OCI-LY7 (cell line): ENCODE measurements around the gene TMEM258. TPM values are rescaled to one million over a fixed set of nuclear protein-coding genes. Genes with fewer than 3 reads are reported as not detected.

Source experiments
- BruUV-seq: library from RNA; stranded (reverse); fragments of 400-500 nt; replicated peaks from 2 replicates; lab custom pipeline; 2021; lab: Mats Ljungman, UMichigan
- CTCF ChIA-PET: fragments of 300-600 bp; sonication (Branson Sonifier 250); formaldehyde crosslinking; loops from one replicate; lab custom pipeline; 2022; ENCODE audit warnings: antibody characterized with exemption; ENCODE audit not compliant: unreplicated experiment; lab: Charles Lee
- POLR2A ChIA-PET: fragments of 300-600 bp; sonication (Branson Sonifier 250); formaldehyde crosslinking; loops from one replicate; lab custom pipeline; 2022; ENCODE audit warnings: antibody characterized with exemption; lab: Charles Lee
- DNase-seq: peaks from one replicate; pipeline ENCODE4 v3.0.0-alpha.2; 2015; ENCODE audit warnings: low spot score
- H2AFZ ChIP-seq: fragments of 200-600 bp; sonication (generic), shearing (Covaris generic); 2 replicates; pipeline ENCODE4 v1.6.1; 2014; ENCODE audit warnings: mild to moderate bottlenecking, antibody characterized with exemption, low read length, moderate library complexity
- H3K27ac ChIP-seq: fragments of 200-600 bp; sonication (generic); 2 replicates; pipeline ENCODE4 v1.5.1; 2014; ENCODE audit warnings: mixed run types, low read depth, mild to moderate bottlenecking, moderate library complexity, low read length, inconsistent platforms; ENCODE audit not compliant: poor library complexity, severe bottlenecking
- H3K36me3 ChIP-seq: fragments of 200-600 bp; sonication (generic); 2 replicates; pipeline ENCODE4 v1.6.1; 2014; ENCODE audit warnings: mild to moderate bottlenecking, antibody characterized with exemption, low read length, moderate library complexity, mixed read lengths; ENCODE audit not compliant: insufficient read depth
- H3K4me1 ChIP-seq: fragments of 200-600 bp; sonication (generic); 2 replicates; pipeline ENCODE4 v1.5.1; 2014; ENCODE audit warnings: mild to moderate bottlenecking, low read length; ENCODE audit not compliant: insufficient read depth, poor library complexity, severe bottlenecking
- H3K4me2 ChIP-seq: fragments of 200-600 bp; sonication (generic); 2 replicates; pipeline ENCODE4 v1.6.1; 2014; ENCODE audit warnings: mild to moderate bottlenecking, low read length
- H3K4me3 ChIP-seq: fragments of 200-600 bp; sonication (generic); 2 replicates; pipeline ENCODE4 v1.5.1; 2014; ENCODE audit warnings: mild to moderate bottlenecking, low read depth, low read length; ENCODE audit not compliant: poor library complexity, severe bottlenecking
- H3K79me2 ChIP-seq: fragments of 200-600 bp; sonication (generic); 2 replicates; pipeline ENCODE4 v1.6.1; 2016; ENCODE audit warnings: low read depth, mild to moderate bottlenecking, low read length, moderate library complexity, mixed read lengths; ENCODE audit not compliant: insufficient read depth
- H3K9me2 ChIP-seq: fragments of 200-600 bp; sonication (generic); 2 replicates; pipeline ENCODE4 v1.6.1; 2016; ENCODE audit warnings: mild to moderate bottlenecking, low read length, mixed read lengths; ENCODE audit not compliant: insufficient read depth
- H3K9me3 ChIP-seq: fragments of 200-600 bp; sonication (generic); 2 replicates; pipeline ENCODE4 v1.6.1; 2014; ENCODE audit warnings: mild to moderate bottlenecking, mixed run types, low read length, mixed read lengths
- H4K20me1 ChIP-seq: fragments of 200-600 bp; sonication (generic); 2 replicates; pipeline ENCODE4 v1.6.1; 2014; ENCODE audit warnings: mild to moderate bottlenecking, antibody characterized with exemption, low read length, moderate library complexity, mixed read lengths; ENCODE audit not compliant: insufficient read depth
- CTCF ChIP-seq: fragments of 200-600 bp; sonication (generic); conservative IDR thresholded peaks from 2 replicates; pipeline ENCODE4 v1.5.1; 2014; ENCODE audit warnings: mild to moderate bottlenecking, antibody characterized with exemption, low read length, moderate library complexity, mixed read lengths
- EZH2phosphoT487 ChIP-seq: fragments of 200-600 bp; sonication (generic); IDR thresholded peaks from 2 replicates; pipeline ENCODE4 v1.6.1; 2018; ENCODE audit warnings: low read depth, borderline replicate concordance, mild to moderate bottlenecking, mixed run types, antibody characterized with exemption, low read length, moderate library complexity, mixed read lengths
- intact Hi-C: fragments of 100-400 bp; cut with micrococcal nuclease; formaldehyde crosslinking; loops from one replicate; pipeline ENCODE4 v1.10.0; 2022; ENCODE audit not compliant: unreplicated experiment
- total RNA-seq, 2 experiments: library from RNA; depleted of rRNA in 1 of 2; stranded (reverse); fragments of >200 nt in 1 of 2; shearing (Covaris generic) in 1 of 2; gene quantifications; 2 replicates each; pipeline ENCODE4 v1.2.3, GENCODE V29; 2014 to 2022

TMEM258 gene
- total RNA-seq, 2 experiments from 2014 or later, result 174 TPM

DNA sequence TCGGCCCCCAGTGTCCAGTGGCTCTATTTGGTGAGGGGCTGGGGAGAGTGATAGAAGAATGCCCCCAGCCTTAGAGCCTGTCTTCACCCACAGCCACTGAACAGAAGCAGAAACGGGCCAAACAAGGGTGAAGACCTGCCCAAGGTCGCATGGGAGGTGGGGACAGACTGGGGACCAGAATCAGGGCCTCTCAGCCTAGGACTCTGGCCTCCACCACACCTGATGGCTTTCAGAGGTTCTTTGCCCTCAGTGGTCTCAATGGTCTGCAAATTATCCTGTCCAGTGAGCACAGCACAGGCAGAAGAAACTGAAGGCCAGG, 44.5 kb downstream of the TMEM258 start:
- Histone ChIP-seq H3K4me2 (no peak overlapping the region), H2AFZ (no peak overlapping the region), H3K9me2 (no peaks in the 10 kb centered on the region), H3K4me1 (no peaks in the 10 kb centered on the region), H4K20me1 (no peaks in the 10 kb centered on the region), H3K79me2 (no peaks in the 10 kb centered on the region), H3K27ac (no peak overlapping the region), H3K36me3 (no peaks in the 10 kb centered on the region), H3K4me3 (no peak overlapping the region), H3K9me3 (no peaks in the 10 kb centered on the region)
- ChIA-PET POLR2A (no interaction called here), CTCF (no interaction called here)
- BruUV-seq, result no TSS peak
- no peak for DNase-seq
- TF ChIP-seq EZH2phosphoT487, result no peak
- TF ChIP-seq CTCF, result peak; percentile 54
- intact Hi-C loops, result loop anchor here (1.0 to 5.0 kb wide), 2 partner anchors 28 to 359 kb away; no protein-coding TSS in a partner anchor

DNA sequence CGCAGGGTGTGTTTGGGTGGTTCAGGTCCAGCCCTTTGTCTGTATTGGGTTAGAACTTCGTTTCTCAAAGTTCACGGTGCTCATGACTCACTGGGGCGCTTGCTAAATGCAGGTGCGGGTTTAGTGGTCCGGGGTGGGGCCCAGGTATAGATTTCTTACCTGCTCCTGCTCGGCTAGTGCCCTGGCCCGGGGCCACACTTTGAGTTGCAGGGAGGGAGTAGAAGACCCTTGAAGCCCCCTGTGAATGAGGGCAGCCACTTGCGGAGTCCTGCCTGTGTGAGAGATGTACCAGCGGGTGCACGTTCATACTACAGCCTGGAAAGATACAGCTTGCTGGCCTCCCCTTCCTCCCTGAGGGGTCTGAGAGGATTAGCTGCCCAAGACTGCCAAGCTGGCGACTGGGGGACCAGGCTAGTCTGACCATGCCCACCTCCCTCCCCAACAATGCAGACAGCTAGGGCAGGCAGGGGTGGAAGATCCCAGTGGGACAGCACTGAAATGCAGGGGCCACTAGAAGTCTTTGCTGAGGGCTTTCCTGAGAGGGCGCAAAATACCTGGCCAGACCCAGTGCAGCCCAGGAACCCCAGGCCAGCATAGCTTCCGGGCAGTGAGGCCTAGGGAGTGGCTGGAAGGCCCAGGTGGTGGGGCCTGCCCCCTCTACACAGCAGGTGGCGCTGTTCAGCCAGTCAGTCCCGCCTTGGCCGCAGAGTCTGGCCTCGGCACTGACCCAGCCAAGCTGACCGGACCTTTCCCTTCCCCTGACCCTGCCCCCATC, 45.0 kb downstream of the TMEM258 start:
- no peaks in the 10 kb centered on the region for H3K9me2 ChIP-seq

More for the DNA sequence above, 45.0 kb downstream of the TMEM258 start:
- H3K4me1 ChIP-seq, result no peaks in the 10 kb centered on the region
- no peaks in the 10 kb centered on the region for H3K9me3 ChIP-seq
- no TSS peak for BruUV-seq
- TF ChIP-seq EZH2phosphoT487, result no peak
- TF ChIP-seq CTCF, result peak; percentile 90
- no peaks in the 10 kb centered on the region for H4K20me1 ChIP-seq
- H3K27ac ChIP-seq, result no peak overlapping the region
- H2AFZ ChIP-seq, result no peak overlapping the region
- intact Hi-C loops, result loop anchor here (1.0 to 5.0 kb wide), 2 partner anchors 29 to 360 kb away; no protein-coding TSS in a partner anchor
- ChIA-PET CTCF (interaction anchor here (0.6 kb wide), 1 partner anchor 360 kb away, joined by 3 read pairs; no protein-coding TSS in a partner anchor), POLR2A (no interaction called here)
- no peak overlapping the region for H3K4me2 ChIP-seq
- H3K36me3 ChIP-seq, result no peaks in the 10 kb centered on the region
- no peaks in the 10 kb centered on the region for H3K79me2 ChIP-seq
- H3K4me3 ChIP-seq, result no peak overlapping the region
- peak; percentile 53 for DNase-seq
